Rectal smooth muscle tissue (tissue), 1 donor: ENCODE results near the gene ZNF473.
"Not testable (repeated sequence)": the region's sequence is repeated elsewhere in the genome, so short reads cannot be mapped to it uniquely, and the experiment has no call there.

ENCODE experiments used
- H3K27ac ChIP-seq: one replicate; pipeline ENCODE4 v1.7.0; 2013; ENCODE audit warnings: low read depth, low read length, inconsistent platforms
- H3K27me3 ChIP-seq: one replicate; pipeline ENCODE4 v1.7.0; 2013; ENCODE audit warnings: low read length; ENCODE audit not compliant: control insufficient read depth, insufficient read depth
- H3K36me3 ChIP-seq: one replicate; pipeline ENCODE4 v1.7.0; 2013; ENCODE audit warnings: low read length; ENCODE audit not compliant: control insufficient read depth, insufficient read depth
- H3K4me1 ChIP-seq: one replicate; pipeline ENCODE4 v1.7.0; 2013; ENCODE audit warnings: low read length; ENCODE audit not compliant: control insufficient read depth, insufficient read depth
- H3K4me3 ChIP-seq: one replicate; pipeline ENCODE4 v1.7.0; 2013; ENCODE audit warnings: low read length
- H3K9ac ChIP-seq: one replicate; pipeline ENCODE4 v1.7.0; 2013; ENCODE audit warnings: low read length

The ZNF473 gene

DNA sequence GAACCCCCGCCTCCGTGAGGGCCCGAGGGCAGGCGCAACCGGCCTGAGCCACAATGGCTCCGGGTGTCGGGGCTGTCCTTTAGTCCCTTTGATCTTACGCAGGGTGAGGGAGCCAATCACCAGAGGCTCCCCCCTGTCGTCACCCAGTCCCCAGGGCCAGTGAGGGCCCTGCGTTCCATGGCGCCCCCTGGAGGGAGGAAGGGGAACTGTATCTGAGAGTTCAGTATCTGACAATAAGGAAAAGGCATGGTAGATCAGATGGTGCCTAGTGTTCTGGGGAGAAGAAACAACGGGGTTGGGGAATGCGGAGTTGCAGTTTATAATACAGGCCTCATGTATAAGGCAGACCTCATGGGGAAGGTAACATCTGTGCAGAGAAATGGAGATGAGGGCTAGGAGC is 72.1 kb downstream of the ZNF473 start:
- not testable (repeated sequence) for H3K9ac ChIP-seq, H3K27me3 ChIP-seq, H3K36me3 ChIP-seq, H3K4me3 ChIP-seq, H3K27ac ChIP-seq, H3K4me1 ChIP-seq

DNA sequence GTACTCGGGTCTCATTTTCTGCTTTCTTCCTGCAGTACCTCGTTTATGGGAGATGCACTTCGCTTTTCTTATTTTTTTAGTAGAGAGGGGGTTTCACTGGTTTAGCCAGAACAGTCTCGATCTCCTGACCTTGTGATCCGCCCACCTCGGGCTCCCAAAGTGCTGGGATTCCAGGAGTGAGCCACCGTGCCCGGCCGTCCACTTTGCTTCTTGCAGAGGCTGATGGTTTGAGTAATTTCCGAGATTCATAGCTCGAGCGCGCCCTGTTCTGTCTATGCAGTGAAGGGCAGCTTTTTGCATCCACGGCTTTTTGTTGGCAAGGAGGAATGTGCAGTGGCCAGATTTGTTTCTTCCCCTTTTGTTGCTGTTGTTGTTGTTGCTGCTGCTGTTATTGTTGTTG is 73.1 kb downstream of the ZNF473 start:
- not testable (repeated sequence) for H3K36me3 ChIP-seq, H3K27me3 ChIP-seq, H3K27ac ChIP-seq, H3K4me1 ChIP-seq, H3K9ac ChIP-seq, H3K4me3 ChIP-seq

DNA sequence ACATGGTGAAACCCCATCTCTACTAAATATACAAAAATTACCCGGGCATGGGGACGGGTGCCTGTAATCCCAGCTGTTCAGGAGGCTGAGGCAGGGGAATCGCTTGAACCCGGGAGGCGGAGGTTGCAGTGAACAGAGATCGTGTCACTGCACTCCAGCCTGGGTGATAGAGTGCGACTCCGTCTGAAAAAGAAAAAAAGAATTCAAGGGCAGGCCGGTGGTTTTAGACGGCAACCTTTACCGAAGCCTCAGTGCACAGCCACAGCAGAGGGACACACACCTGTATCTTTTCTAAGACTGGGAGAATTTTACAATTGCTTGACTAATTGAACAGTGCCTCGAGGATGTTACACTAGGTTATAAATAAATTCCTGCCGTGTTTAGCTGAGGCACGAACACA is 73.9 kb downstream of the ZNF473 start:
- H3K27ac ChIP-seq, H3K4me3 ChIP-seq, H3K9ac ChIP-seq, H3K4me1 ChIP-seq, H3K27me3 ChIP-seq, H3K36me3 ChIP-seq: not testable (repeated sequence)

DNA sequence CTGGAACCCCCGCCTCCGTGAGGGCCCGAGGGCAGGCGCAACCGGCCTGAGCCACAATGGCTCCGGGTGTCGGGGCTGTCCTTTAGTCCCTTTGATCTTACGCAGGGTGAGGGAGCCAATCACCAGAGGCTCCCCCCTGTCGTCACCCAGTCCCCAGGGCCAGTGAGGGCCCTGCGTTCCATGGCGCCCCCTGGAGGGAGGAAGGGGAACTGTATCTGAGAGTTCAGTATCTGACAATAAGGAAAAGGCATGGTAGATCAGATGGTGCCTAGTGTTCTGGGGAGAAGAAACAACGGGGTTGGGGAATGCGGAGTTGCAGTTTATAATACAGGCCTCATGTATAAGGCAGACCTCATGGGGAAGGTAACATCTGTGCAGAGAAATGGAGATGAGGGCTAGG is 75.1 kb downstream of the ZNF473 start:
- not testable (repeated sequence) for H3K36me3 ChIP-seq, H3K4me3 ChIP-seq, H3K27me3 ChIP-seq, H3K9ac ChIP-seq, H3K4me1 ChIP-seq, H3K27ac ChIP-seq
